Measurements from ENCODE around the gene VPS13D. TPM values are rescaled to one million over a fixed set of nuclear protein-coding genes. Genes with fewer than 3 reads are reported as not detected.
A peak's percentile ranks its signal among the peaks of the same experiment; 100 is the strongest.
"Not testable (repeated sequence)": the region's sequence is repeated elsewhere in the genome, so short reads cannot be mapped to it uniquely, and the experiment has no call there.

Gene VPS13D
- polyA plus RNA-seq, 3 donors from 2014 or later, result 4.2 to 9.9 (median 6.6) TPM

DNA sequence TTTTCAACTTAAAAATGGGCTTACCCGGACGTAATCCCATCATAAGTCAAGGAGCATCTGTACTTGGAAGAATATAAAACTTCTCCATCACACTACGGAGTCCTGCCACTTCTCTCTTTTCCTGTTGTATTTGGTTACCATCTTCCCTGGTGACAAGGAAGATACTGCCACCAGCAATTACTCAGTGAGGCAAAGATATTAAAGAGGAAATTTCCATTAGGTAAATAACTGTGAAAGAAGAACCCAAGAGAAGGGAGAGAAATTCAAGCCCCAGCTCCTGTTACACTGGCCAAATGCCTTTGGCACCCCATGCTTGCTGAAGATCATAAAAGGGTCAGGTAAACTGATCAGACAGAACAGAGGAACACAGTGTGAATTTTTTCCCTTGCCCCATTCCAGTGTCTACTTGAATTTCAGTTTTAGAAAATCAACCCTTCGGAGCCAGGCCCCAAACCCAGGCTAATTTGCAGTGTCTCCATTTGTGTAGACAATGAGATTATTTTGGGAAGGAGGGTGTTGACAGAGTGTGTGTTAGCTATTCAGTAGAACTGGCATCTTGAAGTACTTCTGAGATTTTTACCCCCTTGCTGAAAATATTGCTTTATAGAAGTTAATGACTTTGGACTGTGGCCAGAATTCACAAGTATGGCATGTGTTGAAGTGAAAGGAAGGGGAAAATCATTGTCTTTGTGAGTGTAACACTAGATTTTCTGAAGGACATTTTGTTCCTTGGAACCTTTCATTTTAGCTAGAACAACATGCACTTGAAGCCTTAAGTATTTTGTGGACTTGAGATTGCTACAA, 221.1 kb downstream of the VPS13D start:
- Mint-ChIP-seq H3K9me3 (no peaks in the 10 kb centered on the region), H3K4me3 (peak overlapping the region; percentile 63 to 97 (median 87)), H3K4me1 (peaks cover 89% of the 10 kb centered on the region in 2 donors), H3K27me3 (ENCODE audit: low read depth in 3 of 3) (peaks cover 0 to 6% (median 0%) of the 10 kb centered on the region in 3 donors), H3K27ac (peak overlapping the region; percentile 94 to 98 (median 96)), H3K36me3 (peaks cover 0 to 20% (median 15%) of the 10 kb centered on the region in 3 donors)
- no peak for DNase-seq

DNA sequence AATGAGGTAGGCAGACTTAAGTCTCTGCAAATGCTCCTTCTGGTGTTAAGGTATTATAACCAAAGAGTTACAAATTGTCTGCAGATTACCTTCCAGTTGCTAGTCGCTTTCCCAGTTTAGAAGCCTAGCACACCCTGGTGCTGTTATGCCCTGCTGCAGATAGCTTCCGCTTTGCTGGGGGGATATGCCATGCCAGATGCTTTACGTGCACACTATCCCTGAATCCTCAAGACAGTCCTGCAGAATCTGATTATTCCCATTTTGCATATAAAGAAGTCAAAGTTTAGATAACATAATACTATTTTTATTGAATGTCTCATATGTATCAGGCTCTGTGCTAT, 221.7 kb downstream of the VPS13D start:
- peak overlapping the region; percentile 80 to 98 (median 96) for H3K27ac Mint-ChIP-seq

DNA sequence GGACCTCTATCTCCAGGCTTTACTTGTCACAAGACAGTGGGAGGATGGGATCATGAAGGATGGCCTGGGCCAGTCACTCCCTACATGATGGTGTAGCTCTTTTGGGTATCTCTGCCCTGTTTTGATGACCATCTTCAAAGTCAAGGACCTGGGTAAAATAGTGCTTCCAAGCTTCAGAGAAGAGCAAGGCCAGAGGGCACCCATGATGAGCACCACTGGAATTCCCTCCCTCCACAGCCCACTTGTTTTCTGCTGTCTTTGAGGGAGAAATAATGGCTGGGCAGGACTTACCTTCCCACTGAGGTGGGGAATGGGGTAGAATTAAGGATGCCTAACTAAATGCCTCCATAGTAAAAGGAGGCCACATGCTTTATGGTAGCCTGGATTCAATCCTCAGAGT, 222.4 kb downstream of the VPS13D start:
- Mint-ChIP-seq H3K9me3 (no peaks in the 10 kb centered on the region), H3K4me3 (no peak overlapping the region), H3K27me3 (ENCODE audit: low read depth in 3 of 3) (peaks cover 0 to 8% (median 0%) of the 10 kb centered on the region in 3 donors), H3K27ac (peak overlapping the region in 5 of 6 donors; percentile 40 to 98 (median 81)), H3K4me1 (peaks cover 86 to 89% of the 10 kb centered on the region in 2 donors), H3K36me3 (peaks cover 7 to 24% (median 19%) of the 10 kb centered on the region in 3 donors)
- DNase-seq, result no peak

More for the DNA sequence above, 221.7 kb downstream of the VPS13D start:
- peaks cover 0 to 6% (median 0%) of the 10 kb centered on the region in 3 donors for H3K27me3 Mint-ChIP-seq (ENCODE audit: low read depth in 3 of 3)
- H3K36me3 Mint-ChIP-seq, result peaks cover under 1 to 21% (median 13%) of the 10 kb centered on the region in 3 donors
- H3K4me1 Mint-ChIP-seq, result peaks cover 85% of the 10 kb centered on the region in 2 donors
- peak overlapping the region in 2 of 5 donors; percentile 51 to 58 for H3K4me3 Mint-ChIP-seq
- no peaks in the 10 kb centered on the region for H3K9me3 Mint-ChIP-seq
- no peak for DNase-seq

DNA sequence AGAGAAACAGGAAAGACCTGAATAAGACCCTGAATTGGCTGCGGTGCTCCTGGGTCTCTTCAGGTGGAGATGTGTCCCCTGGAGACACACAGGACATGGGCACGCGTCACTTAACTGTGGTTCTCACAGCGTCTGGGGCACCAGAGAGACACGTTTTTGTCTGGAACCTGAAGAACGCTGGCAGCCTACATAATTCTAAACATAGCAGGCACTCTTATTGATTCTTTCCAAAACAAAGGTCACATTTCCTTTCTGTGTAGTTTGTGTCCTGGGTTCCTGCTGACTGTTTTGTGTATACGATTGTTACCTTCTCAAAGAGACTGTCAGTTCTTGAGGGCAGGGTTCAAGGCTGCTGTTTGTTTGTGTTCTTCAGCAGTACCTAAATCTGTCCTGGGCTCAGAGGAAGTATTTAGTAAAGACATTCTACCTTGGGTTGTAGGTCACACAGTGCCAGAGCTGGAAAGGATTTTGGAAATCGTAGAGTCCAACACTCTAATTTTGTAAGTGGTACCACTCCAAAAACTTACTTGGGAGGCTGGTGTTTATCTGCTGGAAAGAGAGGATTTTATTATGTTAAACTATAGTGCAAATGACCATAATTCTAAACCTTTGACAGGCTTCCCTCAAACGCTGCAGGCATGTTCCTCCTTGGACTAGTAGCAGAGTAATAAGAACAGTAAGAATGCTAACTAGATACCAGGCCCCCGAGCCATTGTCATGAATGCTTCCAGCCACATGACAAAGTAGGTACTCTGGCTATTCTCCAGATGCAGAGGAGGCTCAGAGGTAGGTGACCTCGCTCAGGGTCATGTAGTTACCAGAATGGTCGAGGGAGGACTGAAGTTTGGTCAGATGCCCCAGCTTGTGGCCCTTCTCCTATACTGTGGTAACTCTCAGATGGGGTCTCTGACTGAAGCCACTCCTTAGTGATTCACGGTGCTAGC, 223.8 kb downstream of the VPS13D start:
- H3K4me3 Mint-ChIP-seq, result peak overlapping the region; percentile 25 to 59 (median 35)
- H3K4me1 Mint-ChIP-seq, result peaks cover 86 to 88% of the 10 kb centered on the region in 2 donors
- H3K36me3 Mint-ChIP-seq, result peaks cover 9 to 26% (median 26%) of the 10 kb centered on the region in 3 donors

DNA sequence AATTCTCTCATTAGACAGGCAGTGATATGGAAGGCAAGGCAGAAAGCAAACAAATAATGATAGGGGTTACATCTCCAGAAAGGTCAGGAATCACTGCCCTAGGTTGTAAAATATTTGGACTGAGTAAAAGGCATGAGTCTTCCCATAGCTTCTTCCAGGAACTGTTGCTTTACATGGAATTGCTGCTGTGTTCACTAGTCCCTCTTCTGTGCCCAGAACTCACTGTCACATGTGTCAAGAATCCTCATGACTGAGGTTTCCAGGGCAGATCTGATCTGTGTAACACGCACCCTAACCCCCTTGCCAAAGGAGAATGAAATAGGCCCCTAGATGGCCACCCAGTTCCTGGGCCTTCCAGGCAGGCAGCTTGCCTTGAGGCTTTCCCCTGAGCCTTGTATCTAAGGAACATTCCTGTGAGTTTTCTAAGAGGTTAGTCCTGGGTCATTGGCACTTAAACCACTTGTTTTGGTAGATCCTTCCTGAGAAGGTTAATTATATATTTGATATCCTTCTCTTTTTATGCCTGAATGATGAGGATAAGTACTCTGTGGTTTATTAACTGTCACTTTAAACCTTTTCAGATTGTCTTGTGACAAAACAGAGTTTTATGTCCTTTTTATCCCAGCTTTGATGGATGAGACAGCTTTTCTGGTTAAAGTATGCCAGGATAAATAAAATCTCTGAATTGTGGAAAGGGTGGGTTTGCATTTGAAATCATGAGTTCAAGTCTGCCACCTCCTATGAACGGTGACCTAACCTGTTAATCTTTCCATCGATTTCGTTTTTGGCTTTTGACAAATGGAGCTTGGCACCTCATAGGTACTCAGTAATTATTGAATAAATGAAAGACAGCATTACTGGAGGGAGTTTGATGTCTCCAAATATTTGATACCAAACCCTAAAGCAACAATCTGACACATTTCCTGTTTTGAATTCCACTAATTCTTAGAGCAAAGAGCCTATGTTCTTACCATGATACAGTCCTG, 224.9 kb downstream of the VPS13D start:
- peak overlapping the region; percentile 61 to 98 (median 85) for H3K27ac Mint-ChIP-seq
- DNase-seq, result no peak
- H3K9me3 Mint-ChIP-seq, result no peaks in the 10 kb centered on the region
- H3K4me3 Mint-ChIP-seq, result peak overlapping the region in 3 of 5 donors; percentile 30 to 59 (median 41)
- peaks cover 11 to 30% (median 27%) of the 10 kb centered on the region in 3 donors for H3K36me3 Mint-ChIP-seq
- H3K27me3 Mint-ChIP-seq (ENCODE audit: low read depth in 3 of 3), result peaks cover 0 to 3% (median under 1%) of the 10 kb centered on the region in 3 donors
- peaks cover 83 to 85% of the 10 kb centered on the region in 2 donors for H3K4me1 Mint-ChIP-seq

More for the DNA sequence above, 223.8 kb downstream of the VPS13D start:
- Mint-ChIP-seq H3K27me3 (ENCODE audit: low read depth in 3 of 3) (peaks cover 0 to 8% (median 0%) of the 10 kb centered on the region in 3 donors), H3K27ac (peak overlapping the region; percentile 81 to 98 (median 90)), H3K9me3 (no peaks in the 10 kb centered on the region)
- no peak for DNase-seq

DNA sequence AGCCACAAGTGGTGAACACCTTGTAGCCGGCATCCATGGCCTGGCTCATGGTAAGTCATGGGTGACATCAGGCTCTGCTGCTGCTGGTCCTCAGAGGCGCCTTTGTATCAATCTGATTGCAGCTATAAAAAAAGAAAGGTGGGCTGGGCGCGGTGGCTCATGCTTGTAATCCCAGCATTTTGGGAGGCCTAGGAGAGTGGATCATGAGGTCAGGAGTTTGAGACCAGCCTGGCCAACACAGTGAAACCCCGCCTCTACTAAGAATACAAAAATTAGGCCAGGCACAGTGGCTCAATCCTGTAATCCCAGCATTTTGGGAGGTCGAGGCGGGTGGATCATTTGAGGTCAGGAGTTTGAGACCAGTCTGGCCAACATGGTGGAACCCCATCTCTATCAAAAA, 226.3 kb downstream of the VPS13D start:
- not testable (repeated sequence) for DNase-seq; H3K9me3 Mint-ChIP-seq; H3K27ac Mint-ChIP-seq; H3K4me3 Mint-ChIP-seq; H3K27me3 Mint-ChIP-seq (ENCODE audit: low read depth in 3 of 3)
- peaks cover 18 to 41% (median 35%) of the 10 kb centered on the region in 3 donors for H3K36me3 Mint-ChIP-seq
- peaks cover 80 to 83% of the 10 kb centered on the region in 2 donors for H3K4me1 Mint-ChIP-seq

DNA sequence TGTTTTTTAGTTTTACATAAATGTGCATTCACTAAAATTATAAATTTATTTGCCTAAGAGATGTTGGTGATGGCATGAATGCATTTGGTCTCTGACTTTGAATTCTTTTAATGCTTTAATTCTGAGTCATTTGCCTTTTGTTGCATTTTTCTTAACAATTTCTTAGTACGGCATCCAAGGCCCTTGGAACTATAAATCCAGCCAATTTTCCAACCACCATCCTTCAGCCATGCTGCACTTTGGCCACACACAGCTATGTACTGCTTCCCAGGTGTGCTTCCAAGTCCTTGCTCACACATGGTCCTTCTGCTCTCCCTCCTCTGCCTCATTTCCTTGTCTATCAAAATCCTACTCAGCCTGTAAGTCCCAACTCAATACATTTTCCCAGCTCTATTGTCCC, 227.1 kb downstream of the VPS13D start:
- Mint-ChIP-seq H3K36me3 (peaks cover 26 to 49% (median 43%) of the 10 kb centered on the region in 3 donors), H3K4me3 (no peak overlapping the region), H3K4me1 (peaks cover 71 to 77% of the 10 kb centered on the region in 2 donors)

DNA sequence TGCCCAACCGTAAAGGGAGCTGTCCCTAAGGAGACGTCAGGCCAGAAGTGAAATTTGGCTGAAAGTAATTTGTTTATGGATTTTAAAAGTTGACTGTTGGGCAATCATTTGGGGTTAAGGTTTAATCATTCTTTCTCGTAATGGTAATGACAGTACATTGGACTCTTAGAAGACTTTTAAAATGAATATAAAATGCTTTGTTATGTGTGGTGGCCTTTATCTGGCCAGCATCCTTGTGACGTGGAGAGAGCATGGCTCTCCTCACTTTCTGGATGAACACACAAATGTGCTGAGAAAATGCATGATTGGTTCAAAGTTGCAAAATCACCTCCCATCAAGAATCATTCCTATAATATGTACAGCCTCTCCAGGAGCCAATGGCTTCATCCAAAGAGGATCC, 227.9 kb downstream of the VPS13D start:
- Mint-ChIP-seq H3K36me3 (peaks cover 29 to 52% (median 42%) of the 10 kb centered on the region in 3 donors), H3K27me3 (ENCODE audit: low read depth in 3 of 3) (peaks cover 0 to 2% (median 1%) of the 10 kb centered on the region in 3 donors), H3K4me1 (peaks cover 63 to 69% of the 10 kb centered on the region in 2 donors), H3K4me3 (no peak overlapping the region), H3K27ac (no peak overlapping the region), H3K9me3 (no peaks in the 10 kb centered on the region)
- DNase-seq, result no peak

More for the DNA sequence above, 227.1 kb downstream of the VPS13D start:
- DNase-seq, result no peak
- Mint-ChIP-seq H3K9me3 (no peaks in the 10 kb centered on the region), H3K27ac (peak overlapping the region in 2 of 6 donors; percentile 32 to 72), H3K27me3 (ENCODE audit: low read depth in 3 of 3) (peaks cover 0 to 3% (median 1%) of the 10 kb centered on the region in 3 donors)

DNA sequence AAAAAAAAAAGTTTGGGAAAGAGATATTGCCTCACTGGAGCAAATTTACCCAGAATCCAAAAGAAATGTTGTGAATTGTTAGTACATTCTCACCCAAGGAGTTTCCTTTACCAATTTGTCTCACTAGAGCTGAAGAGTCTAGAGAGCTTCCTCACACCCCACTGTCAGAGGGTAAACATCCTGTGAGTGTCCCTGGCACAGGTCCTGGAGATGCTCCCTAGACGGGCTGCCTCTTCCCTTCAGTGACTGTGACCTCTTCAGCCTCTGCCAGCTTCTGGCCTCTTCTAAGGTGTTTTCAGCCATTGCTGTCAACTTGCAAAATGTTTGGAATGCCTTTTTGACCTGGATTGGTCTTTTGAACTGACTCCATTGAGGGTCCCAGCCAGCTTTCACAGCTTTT, 228.7 kb downstream of the VPS13D start:
- Mint-ChIP-seq H3K9me3 (no peaks in the 10 kb centered on the region), H3K27me3 (ENCODE audit: low read depth in 3 of 3) (peaks cover 0 to 2% (median 1%) of the 10 kb centered on the region in 3 donors), H3K4me3 (no peak overlapping the region), H3K27ac (peak overlapping the region in 3 of 6 donors; percentile 12 to 31 (median 22)), H3K4me1 (peaks cover 55 to 61% of the 10 kb centered on the region in 2 donors), H3K36me3 (peaks cover 36 to 54% (median 47%) of the 10 kb centered on the region in 3 donors)
- no peak for DNase-seq

DNA sequence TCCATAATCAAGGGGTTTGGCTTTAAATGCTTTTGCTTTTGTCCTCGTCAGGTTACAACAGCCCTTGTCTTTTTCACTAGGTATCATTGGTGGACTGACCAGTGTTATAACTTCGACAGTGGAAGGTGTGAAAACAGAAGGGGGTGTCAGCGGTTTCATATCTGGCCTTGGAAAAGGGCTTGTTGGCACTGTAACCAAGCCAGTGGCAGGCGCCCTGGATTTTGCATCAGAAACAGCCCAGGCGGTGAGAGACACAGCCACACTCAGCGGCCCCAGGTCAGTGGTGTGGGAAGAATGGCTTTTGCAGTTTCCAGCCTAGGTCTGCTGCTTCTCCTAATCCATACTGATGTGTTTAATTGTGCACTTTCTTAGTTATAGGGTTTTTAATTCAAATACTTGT, 230.3 kb downstream of the VPS13D start:
- Mint-ChIP-seq H3K4me3 (peak overlapping the region in 3 of 5 donors; percentile 2 to 61 (median 4)), H3K36me3 (peaks cover 38 to 52% (median 48%) of the 10 kb centered on the region in 3 donors), H3K27me3 (ENCODE audit: low read depth in 3 of 3) (peaks cover 0 to 2% (median 1%) of the 10 kb centered on the region in 3 donors), H3K4me1 (peaks cover 40 to 48% of the 10 kb centered on the region in 2 donors), H3K9me3 (no peaks in the 10 kb centered on the region), H3K27ac (peak overlapping the region; percentile 1 to 65 (median 59))
- DNase-seq, result no peak

DNA sequence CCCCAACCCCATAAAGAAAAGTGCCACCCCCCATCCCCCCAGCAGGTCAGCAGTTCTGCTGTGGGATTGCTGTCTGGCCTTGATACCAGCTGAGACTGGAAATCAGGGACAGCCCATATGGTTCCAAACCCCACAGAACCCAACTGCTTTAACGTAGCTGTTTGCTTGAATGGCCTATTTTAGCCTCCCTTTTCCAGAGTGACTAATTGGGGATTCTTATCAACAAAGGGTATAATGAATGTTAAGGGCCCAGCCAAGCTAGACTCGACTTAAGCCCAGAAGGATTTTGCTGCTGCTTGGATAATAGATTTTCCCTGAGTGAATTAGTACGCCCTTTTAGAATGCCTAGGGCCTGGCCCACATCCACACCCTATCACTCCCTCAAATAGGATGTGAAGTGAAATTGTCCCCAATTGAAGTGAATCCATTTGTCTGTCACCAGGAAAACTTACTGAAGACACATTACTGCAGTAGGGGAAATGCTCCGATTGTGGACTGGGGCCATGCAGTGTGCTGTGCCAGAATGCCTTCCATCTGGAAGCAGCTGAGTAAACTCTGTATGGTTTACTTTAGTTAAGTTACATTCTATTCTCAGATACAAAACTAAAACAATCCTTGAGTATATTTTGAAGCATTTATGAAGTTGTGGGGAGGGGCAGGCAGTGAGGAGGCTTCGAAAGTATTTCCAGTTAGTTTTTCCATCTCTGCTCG, 231.2 kb downstream of the VPS13D start:
- DNase-seq, result no peak
- H3K4me3 Mint-ChIP-seq, result no peak overlapping the region
- H3K9me3 Mint-ChIP-seq, result no peaks in the 10 kb centered on the region
- peaks cover 35 to 51% of the 10 kb centered on the region in 2 donors for H3K4me1 Mint-ChIP-seq
- peak overlapping the region in 4 of 6 donors; percentile 23 to 71 (median 58) for H3K27ac Mint-ChIP-seq
- peaks cover 0 to 2% (median 1%) of the 10 kb centered on the region in 3 donors for H3K27me3 Mint-ChIP-seq (ENCODE audit: low read depth in 3 of 3)
- H3K36me3 Mint-ChIP-seq, result peaks cover 41 to 49% (median 48%) of the 10 kb centered on the region in 3 donors

DNA sequence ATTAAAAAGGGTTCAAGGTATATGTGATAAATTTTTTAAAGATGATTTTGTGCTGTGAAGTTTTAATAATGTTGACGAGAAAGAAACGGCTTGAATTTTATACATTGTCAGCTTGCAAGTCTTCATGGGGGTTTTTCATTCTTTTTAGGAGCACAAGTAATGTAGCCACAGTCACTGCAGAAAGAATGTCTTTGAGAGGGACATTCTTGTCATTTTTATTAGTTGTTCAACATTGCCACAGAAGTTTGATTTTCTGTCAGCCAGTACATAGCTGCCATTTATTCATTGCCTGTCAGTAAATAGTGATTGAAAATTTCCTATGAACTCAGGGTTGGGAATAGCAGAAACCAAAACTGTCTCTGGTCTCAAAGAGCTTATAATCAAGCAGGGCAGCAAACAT, 231.9 kb downstream of the VPS13D start:
- H3K27ac Mint-ChIP-seq, result peak overlapping the region in 2 of 6 donors; percentile 8 to 13
- peaks cover 32 to 49% of the 10 kb centered on the region in 2 donors for H3K4me1 Mint-ChIP-seq
- no peaks in the 10 kb centered on the region for H3K9me3 Mint-ChIP-seq
- no peak for DNase-seq
- no peak overlapping the region for H3K4me3 Mint-ChIP-seq
- H3K27me3 Mint-ChIP-seq (ENCODE audit: low read depth in 3 of 3), result peaks cover 0 to 1% (median 0%) of the 10 kb centered on the region in 3 donors
- H3K36me3 Mint-ChIP-seq, result peaks cover 39 to 48% (median 46%) of the 10 kb centered on the region in 3 donors
